CD4-positive, alpha-beta memory T cell (primary cell): Measurements from ENCODE around the gene CYP2J2. TPM values are rescaled to one million over a fixed set of nuclear protein-coding genes. Genes with fewer than 3 reads are reported as not detected.
"Not testable (repeated sequence)": the region's sequence is repeated elsewhere in the genome, so short reads cannot be mapped to it uniquely, and the experiment has no call there.

Experiments
- CTCF ChIA-PET: fragments of 350-600 bp; sonication (Branson Sonifier 250); formaldehyde crosslinking; loops from one replicate; lab custom pipeline; 2021; ENCODE audit warnings: inconsistent platforms; ENCODE audit not compliant: partially characterized antibody; lab: Charles Lee
- POLR2A ChIA-PET: fragments of 350-600 bp; sonication (Branson Sonifier 250); formaldehyde crosslinking; loops from one replicate; lab custom pipeline; 2021; ENCODE audit not compliant: partially characterized antibody; lab: Charles Lee
- DNase-seq, 5 donors: peaks; one replicate each; pipeline versions ENCODE4 v3.0.0 to v3.0.0-alpha.2; 2020 to 2022; ENCODE audit warnings: mixed read lengths in 1 of 5
- H3K27ac ChIP-seq: one replicate; pipeline ENCODE4 v1.7.0; 2013; ENCODE audit warnings: low read depth, low read length
- H3K27me3 ChIP-seq: 2 replicates; pipeline ENCODE4 v1.7.0; 2013; ENCODE audit warnings: mild to moderate bottlenecking, low read length, moderate library complexity; ENCODE audit not compliant: insufficient read depth
- H3K36me3 ChIP-seq: 2 replicates; pipeline ENCODE4 v1.7.0; 2013; ENCODE audit warnings: mild to moderate bottlenecking, low read length, moderate library complexity; ENCODE audit not compliant: insufficient read depth
- H3K4me1 ChIP-seq: 2 replicates; pipeline ENCODE4 v1.7.0; 2013; ENCODE audit warnings: mild to moderate bottlenecking, low read length, moderate library complexity; ENCODE audit not compliant: insufficient read depth
- H3K4me3 ChIP-seq, 2 donors: one replicate each; pipeline ENCODE4 v1.7.0; 2013; ENCODE audit warnings: low read length in 2 of 2, mild to moderate bottlenecking in 1 of 2
- H3K9me3 ChIP-seq, 2 donors: one replicate each; pipeline ENCODE4 v1.7.0; 2013; ENCODE audit warnings: low read length in 2 of 2, control low read depth in 1 of 2; ENCODE audit not compliant: control insufficient read depth in 1 of 2
- H3K27ac Mint-ChIP-seq, 7 donors: one replicate each; pipeline ENCODE4 v1.8.0; 2020 to 2021; ENCODE audit warnings: mixed read lengths in 7 of 7, mild to moderate bottlenecking in 6 of 7, inconsistent platforms in 3 of 7, moderate library complexity in 3 of 7
- H3K27me3 Mint-ChIP-seq, 2 donors: one replicate each; pipeline ENCODE4 v1.8.0; 2020 to 2021; ENCODE audit warnings: mixed read lengths in 2 of 2
- H3K36me3 Mint-ChIP-seq, 2 donors: one replicate each; pipeline ENCODE4 v1.8.0; 2020 to 2021; ENCODE audit warnings: mixed read lengths in 2 of 2, inconsistent platforms in 1 of 2, mild to moderate bottlenecking in 1 of 2
- H3K4me1 Mint-ChIP-seq, 4 donors: one replicate each; pipeline ENCODE4 v1.8.0; 2020 to 2021; ENCODE audit warnings: mixed read lengths in 4 of 4, mild to moderate bottlenecking in 1 of 4
- H3K4me3 Mint-ChIP-seq, 8 donors: one replicate each; pipeline ENCODE4 v1.8.0; 2020 to 2021; ENCODE audit warnings: mixed read lengths in 8 of 8, mild to moderate bottlenecking in 7 of 8, moderate library complexity in 6 of 8, inconsistent platforms in 3 of 8
- H3K9me3 Mint-ChIP-seq, 8 donors: one replicate each; pipeline ENCODE4 v1.8.0; 2020 to 2021; ENCODE audit warnings: mixed read lengths in 8 of 8, mild to moderate bottlenecking in 5 of 8, inconsistent platforms in 3 of 8, moderate library complexity in 1 of 8
- intact Hi-C: fragments of 100-400 bp; cut with micrococcal nuclease; formaldehyde crosslinking; loops from one replicate; pipeline ENCODE4 v1.15.1; 2023
- polyA plus RNA-seq, 2 donors: library from polyadenylated mRNA; unstranded; fragments of 300-500 nt; fragmentation: Illumina TruSeq; gene quantifications; one replicate each; pipeline ENCODE4 v1.2.3, GENCODE V29; 2021
- total RNA-seq, 2 experiments: library from RNA; stranded (reverse); gene quantifications; one replicate each; pipeline ENCODE4 v1.2.3, GENCODE V29; 2021

CYP2J2 gene
- total and polyA plus RNA-seq, 4 experiments from 2014 or later: 0.20 to 0.59 (median 0.28) TPM; not detected in 1

DNA sequence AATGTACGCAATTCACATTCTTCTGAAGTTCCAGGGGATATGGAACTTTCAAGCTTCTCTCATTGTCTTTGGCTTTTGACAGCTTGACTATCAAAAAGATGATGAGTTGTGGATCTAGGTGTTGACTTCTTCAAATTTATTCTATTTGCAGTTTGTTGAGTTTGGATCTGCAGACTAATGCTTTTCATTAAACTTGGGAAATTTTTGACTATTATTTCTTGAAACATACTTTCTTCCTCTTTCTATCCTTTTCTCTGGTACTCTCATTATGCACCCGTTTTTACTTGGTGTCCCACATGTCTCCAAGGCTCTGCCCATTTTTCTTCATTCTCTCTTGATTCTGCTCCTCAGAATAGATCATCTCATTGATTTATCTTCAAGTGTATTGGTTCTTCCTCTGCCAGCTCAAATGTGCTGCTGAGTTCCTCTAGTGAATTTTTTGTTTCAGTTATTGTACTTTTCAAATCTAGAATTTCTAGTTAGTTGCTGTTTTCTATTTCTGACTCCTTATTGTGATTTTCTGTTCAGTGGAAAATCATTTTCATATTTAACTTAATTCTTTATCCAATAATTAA lies 49.4 kb downstream of the CYP2J2 start:
- Mint-ChIP-seq H3K36me3 (peaks cover 25 to 34% of the 10 kb centered on the region in 2 donors), H3K27me3 (no peaks in the 10 kb centered on the region), H3K27ac (no peak overlapping the region), H3K4me3 (no peak overlapping the region), H3K4me1 (no peaks in the 10 kb centered on the region), H3K9me3 (peaks cover 3 to 23% (median 17%) of the 10 kb centered on the region in 8 donors)
- ChIA-PET POLR2A (no interaction called here), CTCF (interaction anchor here (1.4 kb wide), 1 partner anchor 73 kb away, joined by 3 read pairs; no protein-coding TSS in a partner anchor)
- H3K27me3 ChIP-seq: no peaks in the 10 kb centered on the region
- no peak overlapping the region for H3K4me3 ChIP-seq
- intact Hi-C loops: no loop called here
- DNase-seq: no peak
- no peaks in the 10 kb centered on the region for H3K36me3 ChIP-seq
- H3K4me1 ChIP-seq: no peaks in the 10 kb centered on the region
- H3K27ac ChIP-seq: no peak overlapping the region
- H3K9me3 ChIP-seq: peaks cover 0 to 5% of the 10 kb centered on the region in 2 donors

- Histone ChIP-seq H3K36me3 (peaks cover 15% of the 10 kb centered on the region), H3K27ac (no peak overlapping the region), H3K4me3 (no peak overlapping the region), H3K9me3 (peaks cover 0 to 3% of the 10 kb centered on the region in 2 donors), H3K4me1 (no peaks in the 10 kb centered on the region), H3K27me3 (no peaks in the 10 kb centered on the region)
- no peak for DNase-seq
- ChIA-PET CTCF (interaction anchor here (1.3 kb wide), 1 partner anchor 1219 kb away, joined by 3 read pairs; no protein-coding TSS in a partner anchor), POLR2A (no interaction called here)
- Mint-ChIP-seq H3K27me3 (no peaks in the 10 kb centered on the region), H3K4me1 (no peaks in the 10 kb centered on the region), H3K4me3 (no peak overlapping the region), H3K9me3 (peaks cover 0 to 10% (median 4%) of the 10 kb centered on the region in 8 donors), H3K36me3 (peaks cover 50 to 56% of the 10 kb centered on the region in 2 donors), H3K27ac (no peak overlapping the region)
- intact Hi-C loops: no loop called here
Measured at GRCh38 chr1:59871746-59872145, 54.8 kb downstream of the CYP2J2 start.

GRCh38 chr1:59866462-59866861 lies 60.1 kb downstream of the CYP2J2 start:
- Mint-ChIP-seq H3K4me1 (no peaks in the 10 kb centered on the region), H3K27me3 (no peaks in the 10 kb centered on the region), H3K27ac (no peak overlapping the region), H3K9me3 (no peaks in the 10 kb centered on the region), H3K4me3 (no peak overlapping the region), H3K36me3 (peaks cover 34 to 41% of the 10 kb centered on the region in 2 donors)
- no peaks in the 10 kb centered on the region for H3K27me3 ChIP-seq
- H3K9me3 ChIP-seq: no peaks in the 10 kb centered on the region
- intact Hi-C loops: no loop called here
- H3K27ac ChIP-seq: no peak overlapping the region
- peaks cover 9% of the 10 kb centered on the region for H3K36me3 ChIP-seq
- CTCF ChIA-PET: no interaction called here
- no peak for DNase-seq
- H3K4me1 ChIP-seq: no peaks in the 10 kb centered on the region
- POLR2A ChIA-PET: no interaction called here
- no peak overlapping the region for H3K4me3 ChIP-seq

- no peaks in the 10 kb centered on the region for H3K36me3 ChIP-seq
- intact Hi-C loops: no loop called here
- no peak for DNase-seq
- Mint-ChIP-seq H3K4me3 (no peak overlapping the region), H3K4me1 (no peaks in the 10 kb centered on the region), H3K27me3 (no peaks in the 10 kb centered on the region), H3K36me3 (peaks cover 28 to 33% of the 10 kb centered on the region in 2 donors), H3K27ac (no peak overlapping the region), H3K9me3 (peaks cover 0 to 9% (median 4%) of the 10 kb centered on the region in 8 donors)
- ChIA-PET CTCF (no interaction called here), POLR2A (no interaction called here)
- no peaks in the 10 kb centered on the region for H3K27me3 ChIP-seq
- no peaks in the 10 kb centered on the region for H3K9me3 ChIP-seq
- no peaks in the 10 kb centered on the region for H3K4me1 ChIP-seq
- no peak overlapping the region for H3K27ac ChIP-seq
- H3K4me3 ChIP-seq: no peak overlapping the region
Measured at GRCh38 chr1:59857679-59858354, 68.8 kb downstream of the CYP2J2 start.

DNA sequence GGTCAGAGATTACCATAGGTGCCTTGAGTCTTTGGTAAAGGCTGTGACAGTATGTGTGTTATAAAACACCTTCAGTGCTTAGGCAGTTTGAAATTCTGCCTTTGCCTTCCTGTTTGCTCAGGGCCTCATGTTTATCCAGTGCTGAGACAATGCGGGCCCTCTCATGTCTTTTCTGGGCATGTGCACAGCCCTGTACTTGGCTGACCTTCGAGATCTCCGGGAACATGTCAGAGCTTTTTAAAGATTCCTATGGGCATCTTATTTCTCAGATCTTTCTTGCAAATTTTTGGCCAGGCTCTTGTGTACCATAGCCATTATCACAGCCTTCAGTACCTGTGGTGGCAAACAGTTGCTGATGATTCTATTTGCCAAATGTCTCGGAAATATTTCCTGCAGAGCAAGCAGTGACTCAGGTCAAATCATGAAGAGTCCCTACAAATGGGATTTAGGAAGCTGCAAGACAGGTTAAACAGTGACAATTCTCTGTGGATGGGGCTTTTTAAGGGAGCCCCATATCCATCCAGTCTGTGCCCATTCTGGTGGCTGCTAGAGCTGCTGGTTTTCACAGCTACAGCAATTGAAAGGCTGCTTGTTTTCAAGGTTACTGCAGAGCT lies 69.7 kb downstream of the CYP2J2 start:
- Mint-ChIP-seq H3K36me3 (peaks cover 25 to 33% of the 10 kb centered on the region in 2 donors), H3K27me3 (no peaks in the 10 kb centered on the region), H3K9me3 (peaks cover 0 to 9% (median 4%) of the 10 kb centered on the region in 8 donors), H3K27ac (no peak overlapping the region), H3K4me1 (no peaks in the 10 kb centered on the region), H3K4me3 (no peak overlapping the region)
- Histone ChIP-seq H3K4me3 (no peak overlapping the region), H3K4me1 (no peaks in the 10 kb centered on the region), H3K9me3 (no peaks in the 10 kb centered on the region), H3K27me3 (no peaks in the 10 kb centered on the region), H3K36me3 (no peaks in the 10 kb centered on the region), H3K27ac (no peak overlapping the region)
- DNase-seq: no peak
- ChIA-PET POLR2A (no interaction called here), CTCF (no interaction called here)
- intact Hi-C loops: no loop called here

DNA sequence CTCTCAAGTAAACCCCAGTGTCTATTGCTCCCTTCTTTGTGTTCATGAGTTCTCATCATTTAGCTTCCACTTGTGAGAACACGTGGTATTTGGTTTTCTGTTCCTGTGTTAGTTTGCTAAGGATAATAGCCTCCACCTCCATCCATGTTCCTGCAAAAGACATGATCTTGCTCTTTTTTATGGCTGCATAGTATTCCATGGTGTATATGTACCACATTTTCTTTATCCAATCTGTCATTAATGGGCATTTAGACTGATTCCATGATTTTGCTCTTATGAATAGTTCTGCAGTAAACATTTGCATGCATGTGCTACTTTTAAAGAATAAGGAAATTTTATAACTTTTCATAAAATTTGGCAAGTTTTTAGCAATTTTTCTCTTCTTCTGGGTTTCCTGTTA lies 71.3 kb downstream of the CYP2J2 start:
- CTCF ChIA-PET, H3K27me3 Mint-ChIP-seq, H3K36me3 ChIP-seq, H3K4me3 ChIP-seq, H3K27ac Mint-ChIP-seq, H3K4me1 ChIP-seq, H3K27ac ChIP-seq, H3K9me3 Mint-ChIP-seq, H3K4me1 Mint-ChIP-seq, H3K9me3 ChIP-seq, H3K27me3 ChIP-seq, H3K4me3 Mint-ChIP-seq, intact Hi-C loops, POLR2A ChIA-PET, DNase-seq: not testable (repeated sequence)
- H3K36me3 Mint-ChIP-seq: peaks cover 21 to 41% of the 10 kb centered on the region in 2 donors

DNA sequence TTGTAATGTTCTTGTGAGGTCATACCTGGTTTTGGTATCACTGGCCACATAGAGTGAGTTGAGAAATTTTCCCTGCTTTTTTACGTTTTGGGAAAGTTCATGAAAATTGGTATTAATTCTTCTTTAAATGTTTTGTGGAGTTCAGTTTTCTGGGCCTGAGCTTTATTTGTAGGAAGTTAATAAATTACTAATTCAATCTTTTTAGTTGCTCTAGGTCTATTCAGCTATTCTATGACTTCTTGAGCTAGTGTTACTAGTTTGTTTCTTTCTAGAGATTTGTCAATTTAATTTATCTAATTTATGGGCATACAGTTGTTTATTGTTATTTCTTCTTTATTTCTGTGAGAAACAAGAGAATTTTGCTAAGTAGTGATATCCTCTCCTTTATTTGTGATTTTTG lies 74.5 kb downstream of the CYP2J2 start:
- no peak overlapping the region for H3K4me3 Mint-ChIP-seq
- Histone ChIP-seq H3K9me3 (no peaks in the 10 kb centered on the region), H3K27ac (no peak overlapping the region), H3K4me1 (no peaks in the 10 kb centered on the region), H3K27me3 (no peaks in the 10 kb centered on the region), H3K4me3 (no peak overlapping the region), H3K36me3 (no peaks in the 10 kb centered on the region)
- no peak overlapping the region for H3K27ac Mint-ChIP-seq
- intact Hi-C loops: no loop called here
- DNase-seq: no peak
- CTCF ChIA-PET: interaction anchor here (1.8 kb wide), 1 partner anchor 26 kb away, joined by 3 read pairs; no protein-coding TSS in a partner anchor
- POLR2A ChIA-PET: no interaction called here
- H3K27me3 Mint-ChIP-seq: no peaks in the 10 kb centered on the region
- no peaks in the 10 kb centered on the region for H3K4me1 Mint-ChIP-seq
- peaks cover 0 to 9% (median 4%) of the 10 kb centered on the region in 8 donors for H3K9me3 Mint-ChIP-seq
- H3K36me3 Mint-ChIP-seq: peaks cover 29 to 53% of the 10 kb centered on the region in 2 donors
